ENCODE results near the gene ROBO1.
"Not testable (repeated sequence)": the region's sequence is repeated elsewhere in the genome, so short reads cannot be mapped to it uniquely, and the experiment has no call there.

ROBO1 gene

GRCh38 chr3:79543218-79543982, 224.4 kb downstream of the ROBO1 start:
- no peak for DNase-seq

GRCh38 chr3:79534727-79535126, 233.1 kb downstream of the ROBO1 start:
- DNase-seq = no peak

GRCh38 chr3:79531566-79532295, 236.1 kb downstream of the ROBO1 start:
- no peak for DNase-seq

- DNase-seq = no peak
These were observed 246.5 kb downstream of the ROBO1 start for GRCh38 chr3:79521221-79521848.

- no peak for DNase-seq
These were observed 249.9 kb downstream of the ROBO1 start for GRCh38 chr3:79517766-79518413.

GRCh38 chr3:79516795-79517194, 251.0 kb downstream of the ROBO1 start:
- DNase-seq = no peak

GRCh38 chr3:79515072-79515471, 252.7 kb downstream of the ROBO1 start:
- DNase-seq = no peak

GRCh38 chr3:79514069-79514468, 253.7 kb downstream of the ROBO1 start:
- no peak for DNase-seq

- DNase-seq = no peak
These were observed 261.0 kb downstream of the ROBO1 start for GRCh38 chr3:79506751-79507150.

GRCh38 chr3:79502216-79502681, 265.5 kb downstream of the ROBO1 start:
- not testable (repeated sequence) for DNase-seq

GRCh38 chr3:79497447-79498111, 270.2 kb downstream of the ROBO1 start:
- no peak for DNase-seq

GRCh38 chr3:79491029-79491641, 276.7 kb downstream of the ROBO1 start:
- no peak for DNase-seq

- no peak for DNase-seq
These were observed 277.4 kb downstream of the ROBO1 start for GRCh38 chr3:79490165-79491028.

GRCh38 chr3:79488407-79488806, 279.4 kb downstream of the ROBO1 start:
- DNase-seq = no peak

- DNase-seq = no peak
These were observed 287.1 kb downstream of the ROBO1 start for GRCh38 chr3:79480746-79481145.

- no peak for DNase-seq
These were observed 289.2 kb downstream of the ROBO1 start for GRCh38 chr3:79478620-79479019.

GRCh38 chr3:79477242-79477641, 290.6 kb downstream of the ROBO1 start:
- no peak for DNase-seq

GRCh38 chr3:79473993-79474392, 293.8 kb downstream of the ROBO1 start:
- DNase-seq = no peak

GRCh38 chr3:79467721-79468120, 300.1 kb downstream of the ROBO1 start:
- DNase-seq = no peak

- DNase-seq = peak; percentile 7
These were observed 306.5 kb downstream of the ROBO1 start for GRCh38 chr3:79461129-79461792.

- DNase-seq = no peak
These were observed 314.2 kb downstream of the ROBO1 start for GRCh38 chr3:79453600-79453999.
